GM18520 (cell line): Measurements from ENCODE around the gene OR2T34.
"Not testable (repeated sequence)": the region's sequence is repeated elsewhere in the genome, so short reads cannot be mapped to it uniquely, and the experiment has no call there.

Experiments
- ATAC-seq: cut with Tn5 transposase; IDR thresholded peaks from one replicate; pipeline ENCODE4 v1.9.1; 2021; ENCODE audit not compliant: unreplicated experiment

The OR2T34 gene

GRCh38 chr1:248574657-248575056, at the start of gene OR2T34:
OR2T34 (minus strand) TSS chr1:248574757; CDS start chr1:248574757, 0 bp downstream.
- not testable (repeated sequence) for ATAC-seq

- no peak for ATAC-seq
These were observed 48.0 kb upstream of the OR2T34 start for GRCh38 chr1:248622570-248623001.

- no peak for ATAC-seq
These were observed 47.2 kb upstream of the OR2T34 start for GRCh38 chr1:248621770-248622169.

GRCh38 chr1:248618878-248619277, 44.3 kb upstream of the OR2T34 start:
- no peak for ATAC-seq

- no peak for ATAC-seq
These were observed 43.6 kb upstream of the OR2T34 start for GRCh38 chr1:248618119-248618518.

- ATAC-seq, result no peak
These were observed 39.2 kb upstream of the OR2T34 start for GRCh38 chr1:248613742-248614141.

- no peak for ATAC-seq
These were observed 37.4 kb upstream of the OR2T34 start for GRCh38 chr1:248611883-248612414.

- ATAC-seq, result no peak
These were observed 35.7 kb upstream of the OR2T34 start for GRCh38 chr1:248610301-248610700.

GRCh38 chr1:248599396-248599795, 24.8 kb upstream of the OR2T34 start:
- no peak for ATAC-seq

- no peak for ATAC-seq
These were observed 23.0 kb upstream of the OR2T34 start, which contains the start of gene OR2T10 for GRCh38 chr1:248597589-248597988. OR2T10 (minus strand) TSS chr1:248597700; CDS start chr1:248593768, 3,932 bp downstream.

- ATAC-seq, result no peak
These were observed 22.1 kb upstream of the OR2T34 start for GRCh38 chr1:248596615-248597014.

- no peak for ATAC-seq
These were observed 18.7 kb upstream of the OR2T34 start for GRCh38 chr1:248593226-248593625.

GRCh38 chr1:248592655-248593054, 18.1 kb upstream of the OR2T34 start:
- ATAC-seq, result no peak

GRCh38 chr1:248590055-248590454, 15.5 kb upstream of the OR2T34 start:
- no peak for ATAC-seq

GRCh38 chr1:248589334-248589733, 14.8 kb upstream of the OR2T34 start:
- no peak for ATAC-seq

- no peak for ATAC-seq
These were observed 10.7 kb upstream of the OR2T34 start for GRCh38 chr1:248585266-248585665.

- no peak for ATAC-seq
These were observed 1.9 kb upstream of the OR2T34 start for GRCh38 chr1:248576260-248576980.

GRCh38 chr1:248573856-248574255, 701 bp downstream of the OR2T34 start:
- ATAC-seq, result not testable (repeated sequence)

GRCh38 chr1:248572049-248572448, 2.5 kb downstream of the OR2T34 start:
- ATAC-seq, result peak; percentile 80

GRCh38 chr1:248570811-248571210, 3.7 kb downstream of the OR2T34 start:
- not testable (repeated sequence) for ATAC-seq

- ATAC-seq, result not testable (repeated sequence)
These were observed 5.5 kb downstream of the OR2T34 start for GRCh38 chr1:248569049-248569448.

GRCh38 chr1:248565530-248566373, 8.8 kb downstream of the OR2T34 start:
- not testable (repeated sequence) for ATAC-seq
